ENCODE data around the gene NDC1. TPM values are rescaled to one million over a fixed set of nuclear protein-coding genes. Genes with fewer than 3 reads are reported as not detected.
"Not testable (repeated sequence)": the region's sequence is repeated elsewhere in the genome, so short reads cannot be mapped to it uniquely, and the experiment has no call there.

The NDC1 gene
- total RNA-seq, 1 experiment from 2014 or later = 89.1 TPM

- DNase-seq (ENCODE audit: low spot score) = no peak
Observed at GRCh38 chr1:53822931-53823330, 15.2 kb downstream of the NDC1 start.

- no peak for DNase-seq (ENCODE audit: low spot score)
Observed at GRCh38 chr1:53821380-53821779, 16.7 kb downstream of the NDC1 start.

GRCh38 chr1:53819387-53819786 lies 18.7 kb downstream of the NDC1 start:
- DNase-seq (ENCODE audit: low spot score) = no peak

- DNase-seq (ENCODE audit: low spot score) = not testable (repeated sequence)
Observed at GRCh38 chr1:53816584-53816983, 21.5 kb downstream of the NDC1 start.

GRCh38 chr1:53815484-53815883 lies 22.6 kb downstream of the NDC1 start:
- not testable (repeated sequence) for DNase-seq (ENCODE audit: low spot score)

GRCh38 chr1:53811414-53811851 lies 26.7 kb downstream of the NDC1 start:
- DNase-seq (ENCODE audit: low spot score) = peak; percentile 59

GRCh38 chr1:53810497-53810896 lies 27.6 kb downstream of the NDC1 start:
- no peak for DNase-seq (ENCODE audit: low spot score)

- no peak for DNase-seq (ENCODE audit: low spot score)
Observed at GRCh38 chr1:53810007-53810406, 28.1 kb downstream of the NDC1 start.

GRCh38 chr1:53807916-53808315 lies 30.2 kb downstream of the NDC1 start:
- DNase-seq (ENCODE audit: low spot score) = peak; percentile 51

GRCh38 chr1:53804791-53805505 lies 33.1 kb downstream of the NDC1 start:
- no peak for DNase-seq (ENCODE audit: low spot score)

- DNase-seq (ENCODE audit: low spot score) = no peak
Observed at GRCh38 chr1:53804181-53804580, 33.9 kb downstream of the NDC1 start.

GRCh38 chr1:53800621-53801020 lies 37.5 kb downstream of the NDC1 start:
- DNase-seq (ENCODE audit: low spot score) = no peak

GRCh38 chr1:53799141-53799540 lies 39.0 kb downstream of the NDC1 start:
- DNase-seq (ENCODE audit: low spot score) = no peak

GRCh38 chr1:53792806-53793205 lies 45.3 kb downstream of the NDC1 start:
- no peak for DNase-seq (ENCODE audit: low spot score)

- no peak for DNase-seq (ENCODE audit: low spot score)
Observed at GRCh38 chr1:53787655-53788054, 50.4 kb downstream of the NDC1 start.

GRCh38 chr1:53783056-53783455 lies 55.0 kb downstream of the NDC1 start:
- DNase-seq (ENCODE audit: low spot score) = no peak

GRCh38 chr1:53781654-53782053 lies 56.4 kb downstream of the NDC1 start:
- no peak for DNase-seq (ENCODE audit: low spot score)

GRCh38 chr1:53777272-53777671 lies 60.8 kb downstream of the NDC1 start:
- no peak for DNase-seq (ENCODE audit: low spot score)

- peak; percentile 70 for DNase-seq (ENCODE audit: low spot score)
Observed at GRCh38 chr1:53771648-53772047, 66.4 kb downstream of the NDC1 start.

- DNase-seq (ENCODE audit: low spot score) = no peak
Observed at GRCh38 chr1:53769780-53770179, 68.3 kb downstream of the NDC1 start.

- DNase-seq (ENCODE audit: low spot score) = no peak
Observed at GRCh38 chr1:53769184-53769583, 68.9 kb downstream of the NDC1 start.

- peak; percentile 42 for DNase-seq (ENCODE audit: low spot score)
Observed at GRCh38 chr1:53766831-53767405, 71.2 kb downstream of the NDC1 start.

- DNase-seq (ENCODE audit: low spot score) = no peak
Observed at GRCh38 chr1:53766194-53766742, 71.8 kb downstream of the NDC1 start.

Measured in H4 (cell line).